ENCODE data around the gene CHST11. TPM values are rescaled to one million over a fixed set of nuclear protein-coding genes. Genes with fewer than 3 reads are reported as not detected.

Gene CHST11
- total RNA-seq, 1 donor from 2014 or later: 11.4 TPM

Small RNA genes within 50 kb of the gene (microRNA-seq; reads per million reads assigned to microRNA genes)
- gene MIR3922 (ENCODE audit: borderline number of aligned reads, unreplicated experiment): not detected

Other genes starting within 250 kb of the CHST11 start
- 113 and 116 TPM in 2 replicates for gene TXNRD1, start 241.2 kb upstream of the CHST11 start, total RNA-seq
- 2.8 and 2.9 TPM in 2 replicates for gene EID3, start 153.2 kb upstream of the CHST11 start, total RNA-seq